Activated B cell treated with CpG ODN at 0.5 μM for 24 hours (primary cell): ENCODE measurements around the gene HNRNPK. TPM values are rescaled to one million over a fixed set of nuclear protein-coding genes. Genes with fewer than 3 reads are reported as not detected.

Experiments
- ATAC-seq: fragments of 200-7000 bp; cut with Tn5 transposase; one replicate; pipeline ENCODE4 v1.10.0; 2021; ENCODE audit warnings: low read depth, mild to moderate bottlenecking, moderate library complexity
- CTCF ChIA-PET: fragments of 350-600 bp; sonication (Branson Sonifier 250); formaldehyde crosslinking; loops from one replicate; lab custom pipeline; 2021; ENCODE audit warnings: antibody characterized with exemption; lab: Charles Lee
- POLR2A ChIA-PET: fragments of 350-600 bp; sonication (Branson Sonifier 250); formaldehyde crosslinking; loops from one replicate; lab custom pipeline; 2021; ENCODE audit warnings: antibody characterized with exemption; lab: Charles Lee
- DNase-seq: peaks from one replicate; pipeline ENCODE4 v3.0.0; 2022
- H3K27ac Mint-ChIP-seq: one replicate; pipeline ENCODE4 v1.8.0; 2020; ENCODE audit warnings: mixed read lengths
- H3K27me3 Mint-ChIP-seq: one replicate; pipeline ENCODE4 v1.8.0; 2021; ENCODE audit warnings: mixed read lengths
- H3K36me3 Mint-ChIP-seq: one replicate; pipeline ENCODE4 v1.8.0; 2021; ENCODE audit warnings: low read depth, mixed read lengths
- H3K4me1 Mint-ChIP-seq: one replicate; pipeline ENCODE4 v1.8.0; 2021; ENCODE audit warnings: mixed read lengths
- H3K4me3 Mint-ChIP-seq: one replicate; pipeline ENCODE4 v1.8.0; 2020; ENCODE audit warnings: mild to moderate bottlenecking, mixed read lengths
- H3K9me3 Mint-ChIP-seq: one replicate; pipeline ENCODE4 v1.8.0; 2020; ENCODE audit warnings: mixed read lengths
- intact Hi-C: fragments of 100-400 bp; cut with micrococcal nuclease; formaldehyde crosslinking; loops from one replicate; pipeline ENCODE4 v1.15.1; 2024
- total RNA-seq: library from RNA; stranded (reverse); gene quantifications from 2 replicates; pipeline ENCODE4 v1.2.3, GENCODE V29; 2022
- TF ChIP-seq, protein P1 (sequence below): fragments of 200-600 bp; IDR thresholded peaks from one replicate; pipeline ENCODE4 v1.8.0; 2022; ENCODE audit warnings: antibody characterized with exemption, mild to moderate bottlenecking

Gene HNRNPK
- total RNA-seq, 1 donor from 2014 or later, result 645 TPM

GRCh38 chr9:83971485-83971884 is 8.5 kb downstream of the HNRNPK start:
- ATAC-seq (no peak), DNase-seq (no peak)
- Mint-ChIP-seq H3K9me3 (no peaks in the 10 kb centered on the region), H3K4me1 (peaks cover 21% of the 10 kb centered on the region), H3K36me3 (peaks cover 94% of the 10 kb centered on the region), H3K4me3 (no peak overlapping the region), H3K27me3 (no peaks in the 10 kb centered on the region), H3K27ac (no peak overlapping the region)
- ChIA-PET CTCF (interaction anchor here (1.4 kb wide), 1 partner anchor 11 kb away, joined by 3 read pairs; no protein-coding TSS in a partner anchor), POLR2A (interaction anchor here (1.8 kb wide), 1 partner anchor 9 kb away, joined by 10 read pairs; the partner anchor contains the start of genes HNRNPK and RMI1)
- TF ChIP-seq, protein P1, sequence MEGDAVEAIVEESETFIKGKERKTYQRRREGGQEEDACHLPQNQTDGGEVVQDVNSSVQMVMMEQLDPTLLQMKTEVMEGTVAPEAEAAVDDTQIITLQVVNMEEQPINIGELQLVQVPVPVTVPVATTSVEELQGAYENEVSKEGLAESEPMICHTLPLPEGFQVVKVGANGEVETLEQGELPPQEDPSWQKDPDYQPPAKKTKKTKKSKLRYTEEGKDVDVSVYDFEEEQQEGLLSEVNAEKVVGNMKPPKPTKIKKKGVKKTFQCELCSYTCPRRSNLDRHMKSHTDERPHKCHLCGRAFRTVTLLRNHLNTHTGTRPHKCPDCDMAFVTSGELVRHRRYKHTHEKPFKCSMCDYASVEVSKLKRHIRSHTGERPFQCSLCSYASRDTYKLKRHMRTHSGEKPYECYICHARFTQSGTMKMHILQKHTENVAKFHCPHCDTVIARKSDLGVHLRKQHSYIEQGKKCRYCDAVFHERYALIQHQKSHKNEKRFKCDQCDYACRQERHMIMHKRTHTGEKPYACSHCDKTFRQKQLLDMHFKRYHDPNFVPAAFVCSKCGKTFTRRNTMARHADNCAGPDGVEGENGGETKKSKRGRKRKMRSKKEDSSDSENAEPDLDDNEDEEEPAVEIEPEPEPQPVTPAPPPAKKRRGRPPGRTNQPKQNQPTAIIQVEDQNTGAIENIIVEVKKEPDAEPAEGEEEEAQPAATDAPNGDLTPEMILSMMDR, result no peak
- intact Hi-C loops, result no loop called here

DNA sequence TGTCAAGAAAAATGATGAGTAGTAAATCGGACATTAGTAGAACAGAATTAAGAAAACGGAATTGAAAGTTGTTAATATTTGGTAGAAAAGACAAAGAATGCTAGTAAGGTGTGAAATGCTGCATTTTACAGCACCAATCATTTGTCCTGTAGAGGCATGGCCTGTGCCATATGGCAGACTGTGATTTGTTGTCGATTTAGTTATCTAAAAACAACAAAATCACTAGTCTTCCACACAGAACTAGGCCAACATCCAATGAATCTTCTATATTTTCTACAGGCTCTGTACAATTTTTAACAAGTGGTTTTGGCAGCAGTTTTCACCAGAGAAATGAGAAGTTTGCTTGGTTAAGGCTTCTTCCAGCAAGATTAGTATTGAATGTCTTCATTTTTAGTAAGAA is 10.4 kb downstream of the HNRNPK start:
- intact Hi-C loops, result loop anchor here (1.0 kb wide), 1 partner anchor 10 kb away; no protein-coding TSS in a partner anchor
- no peak overlapping the region for H3K27ac Mint-ChIP-seq
- TF ChIP-seq, protein P1, result no peak
- H3K4me3 Mint-ChIP-seq, result no peak overlapping the region
- ATAC-seq (no peak), DNase-seq (no peak)
- H3K4me1 Mint-ChIP-seq, result peaks cover 10% of the 10 kb centered on the region
- peaks cover 83% of the 10 kb centered on the region for H3K36me3 Mint-ChIP-seq
- no peaks in the 10 kb centered on the region for H3K9me3 Mint-ChIP-seq
- H3K27me3 Mint-ChIP-seq, result no peaks in the 10 kb centered on the region
- CTCF ChIA-PET, result no interaction called here
- POLR2A ChIA-PET, result interaction anchor here (1.8 kb wide), 1 partner anchor 11 kb away, joined by 10 read pairs; the partner anchor contains the start of genes HNRNPK and RMI1

DNA sequence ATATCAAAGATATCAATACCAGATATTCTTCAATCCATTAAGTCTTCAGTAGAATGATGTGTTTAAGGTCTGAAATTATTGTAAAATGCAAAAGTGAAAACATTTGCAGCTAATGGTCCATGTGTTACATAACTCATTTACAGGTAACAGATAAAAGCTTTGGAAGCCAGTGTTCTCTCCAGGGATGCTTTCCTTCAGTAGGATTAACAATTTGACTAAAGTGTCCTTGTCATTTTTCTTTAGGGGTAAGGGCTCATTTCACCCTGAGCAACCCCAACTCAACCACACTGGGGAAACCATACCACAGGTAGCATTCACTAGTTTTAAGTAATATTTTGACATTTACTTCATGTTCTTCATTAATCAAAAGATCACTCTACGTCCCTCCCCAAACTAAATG is 12.9 kb downstream of the HNRNPK start:
- POLR2A ChIA-PET, result interaction anchor here (0.6 to 2.4 kb wide), 3 partner anchors 9 to 45 kb away, joined by 3 to 14 read pairs (median 9); partner anchors contain the start of genes HNRNPK and RMI1
- no peak for ATAC-seq
- H3K4me1 Mint-ChIP-seq, result peaks cover 5% of the 10 kb centered on the region

DNA sequence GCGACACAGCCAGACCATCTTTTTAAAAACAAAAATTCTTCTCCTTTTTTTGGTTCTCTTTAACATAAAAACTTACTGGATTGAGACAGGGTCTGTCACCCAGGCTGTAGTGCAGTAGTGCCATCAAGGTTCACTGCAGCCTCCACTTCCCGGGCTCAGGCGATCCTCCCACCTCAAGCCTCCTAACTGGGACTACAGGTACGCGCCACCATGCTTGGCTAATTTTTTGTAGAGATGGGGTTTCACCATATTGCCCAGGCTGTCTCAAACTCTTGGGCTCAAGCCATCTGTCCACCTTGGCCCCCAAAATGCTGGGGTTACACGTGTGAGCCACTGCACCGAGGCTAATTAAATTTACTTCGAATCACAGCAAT is 13.8 kb downstream of the HNRNPK start:
- ChIA-PET POLR2A (interaction anchor here (1.2 to 2.4 kb wide), 4 partner anchors 10 to 14 kb away, joined by 4 to 14 read pairs (median 7); partner anchors contain the start of genes HNRNPK and RMI1), CTCF (interaction anchor here (1.0 kb wide), 1 partner anchor 204 kb away, joined by 3 read pairs; no protein-coding TSS in a partner anchor)
- Mint-ChIP-seq H3K27ac (no peak overlapping the region), H3K9me3 (no peaks in the 10 kb centered on the region), H3K4me3 (no peak overlapping the region), H3K36me3 (peaks cover 52% of the 10 kb centered on the region), H3K27me3 (no peaks in the 10 kb centered on the region), H3K4me1 (peaks cover 5% of the 10 kb centered on the region)
- DNase-seq (no peak), ATAC-seq (no peak)
- intact Hi-C loops, result loop anchor here (1.0 kb wide), 1 partner anchor 10 kb away; a partner anchor contains a TSS
- TF ChIP-seq, protein P1, result no peak

More for the DNA sequence above, 12.9 kb downstream of the HNRNPK start:
- CTCF ChIA-PET, result interaction anchor here (1.0 kb wide), 1 partner anchor 203 kb away, joined by 3 read pairs; no protein-coding TSS in a partner anchor
- H3K4me3 Mint-ChIP-seq, result no peak overlapping the region
- no peaks in the 10 kb centered on the region for H3K9me3 Mint-ChIP-seq
- H3K27ac Mint-ChIP-seq, result no peak overlapping the region
- H3K27me3 Mint-ChIP-seq, result no peaks in the 10 kb centered on the region
- DNase-seq, result no peak
- intact Hi-C loops, result no loop called here
- H3K36me3 Mint-ChIP-seq, result peaks cover 61% of the 10 kb centered on the region
- TF ChIP-seq, protein P1, result no peak
